ENCODE results near the gene CORO2B.

The CORO2B gene

DNA sequence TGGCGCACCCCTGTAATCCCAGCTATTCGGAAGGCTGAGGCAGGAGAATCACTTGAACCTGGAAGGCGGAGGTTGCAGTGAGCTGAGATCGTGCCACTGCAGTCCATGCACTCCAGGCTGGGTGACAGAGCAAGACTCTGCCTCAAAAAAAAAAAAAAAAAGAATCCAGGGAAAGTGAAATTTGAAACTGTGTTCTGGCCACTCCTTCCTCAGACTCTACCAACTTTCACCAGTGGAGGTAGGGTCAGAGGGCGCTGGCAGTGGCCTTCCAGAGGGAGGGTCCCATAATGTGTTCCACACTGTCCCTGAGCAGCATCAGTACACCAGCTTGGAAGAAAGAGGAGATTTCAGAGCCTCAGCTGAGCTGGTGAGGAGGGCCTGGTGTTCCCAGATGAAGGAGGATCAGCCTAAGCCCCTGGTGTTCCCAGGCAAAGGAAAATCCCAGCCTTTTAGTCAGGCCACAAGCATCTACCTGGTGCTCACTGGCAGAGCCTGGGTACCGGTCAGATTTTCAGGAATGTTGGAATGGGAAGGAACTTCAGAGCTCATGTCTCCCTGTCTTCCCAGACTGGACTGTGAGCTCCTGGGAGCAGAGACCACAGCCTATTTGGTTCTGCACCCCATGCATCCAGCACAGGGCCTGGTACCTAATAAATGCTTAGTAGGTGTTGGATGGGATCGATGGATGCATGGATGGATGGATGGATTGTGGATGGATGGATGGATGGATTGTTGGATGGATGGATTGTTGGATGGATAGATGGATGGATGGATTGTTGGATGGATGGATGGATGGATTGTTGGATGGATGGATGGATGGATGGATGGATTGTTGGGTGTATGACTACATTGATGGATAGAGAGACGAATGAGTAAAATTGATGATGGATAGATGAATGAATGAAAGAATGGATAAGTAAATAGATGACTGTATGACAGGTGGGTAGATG is 117.9 kb downstream of the CORO2B start:
- no peak for DNase-seq (ENCODE audit: low read depth in 1 of 2, low spot score in 1 of 2)
- no peaks in the 10 kb centered on the region for H3K27me3 ChIP-seq (ENCODE audit: insufficient read depth, poor library complexity, severe bottlenecking)
- H3K27ac ChIP-seq (replicated peaks) = no peak overlapping the region
- TF ChIP-seq CTCF (IDR thresholded peaks at IDR 0.05; ENCODE audit: insufficient read depth, low read length) (no peak), GABPA (IDR thresholded peaks at IDR 0.05; ENCODE audit: low read depth) (no peak), SPI1 (IDR thresholded peaks at IDR 0.05; ENCODE audit: borderline replicate concordance, low read depth) (no peak), POLR2AphosphoS5 (IDR thresholded peaks at IDR 0.05; ENCODE audit: low read depth) (no peak)
- TF ChIP-seq, protein P1, sequence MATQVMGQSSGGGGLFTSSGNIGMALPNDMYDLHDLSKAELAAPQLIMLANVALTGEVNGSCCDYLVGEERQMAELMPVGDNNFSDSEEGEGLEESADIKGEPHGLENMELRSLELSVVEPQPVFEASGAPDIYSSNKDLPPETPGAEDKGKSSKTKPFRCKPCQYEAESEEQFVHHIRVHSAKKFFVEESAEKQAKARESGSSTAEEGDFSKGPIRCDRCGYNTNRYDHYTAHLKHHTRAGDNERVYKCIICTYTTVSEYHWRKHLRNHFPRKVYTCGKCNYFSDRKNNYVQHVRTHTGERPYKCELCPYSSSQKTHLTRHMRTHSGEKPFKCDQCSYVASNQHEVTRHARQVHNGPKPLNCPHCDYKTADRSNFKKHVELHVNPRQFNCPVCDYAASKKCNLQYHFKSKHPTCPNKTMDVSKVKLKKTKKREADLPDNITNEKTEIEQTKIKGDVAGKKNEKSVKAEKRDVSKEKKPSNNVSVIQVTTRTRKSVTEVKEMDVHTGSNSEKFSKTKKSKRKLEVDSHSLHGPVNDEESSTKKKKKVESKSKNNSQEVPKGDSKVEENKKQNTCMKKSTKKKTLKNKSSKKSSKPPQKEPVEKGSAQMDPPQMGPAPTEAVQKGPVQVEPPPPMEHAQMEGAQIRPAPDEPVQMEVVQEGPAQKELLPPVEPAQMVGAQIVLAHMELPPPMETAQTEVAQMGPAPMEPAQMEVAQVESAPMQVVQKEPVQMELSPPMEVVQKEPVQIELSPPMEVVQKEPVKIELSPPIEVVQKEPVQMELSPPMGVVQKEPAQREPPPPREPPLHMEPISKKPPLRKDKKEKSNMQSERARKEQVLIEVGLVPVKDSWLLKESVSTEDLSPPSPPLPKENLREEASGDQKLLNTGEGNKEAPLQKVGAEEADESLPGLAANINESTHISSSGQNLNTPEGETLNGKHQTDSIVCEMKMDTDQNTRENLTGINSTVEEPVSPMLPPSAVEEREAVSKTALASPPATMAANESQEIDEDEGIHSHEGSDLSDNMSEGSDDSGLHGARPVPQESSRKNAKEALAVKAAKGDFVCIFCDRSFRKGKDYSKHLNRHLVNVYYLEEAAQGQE (IDR thresholded peaks at IDR 0.05; ENCODE audit: insufficient replicate concordance, low read depth) = no peak
- no peak overlapping the region for H3K4me3 ChIP-seq (replicated peaks; ENCODE audit: insufficient read depth, low read length)

GRCh38 chr15:68697711-68698690 is 119.2 kb downstream of the CORO2B start:
- Histone ChIP-seq H3K27me3 (ENCODE audit: insufficient read depth, poor library complexity, severe bottlenecking) (no peaks in the 10 kb centered on the region), H3K27ac (replicated peaks) (no peak overlapping the region), H3K4me3 (replicated peaks; ENCODE audit: insufficient read depth, low read length) (no peak overlapping the region)
- no peak for TF ChIP-seq GABPA (IDR thresholded peaks at IDR 0.05; ENCODE audit: low read depth)
- no peak for TF ChIP-seq POLR2AphosphoS5 (IDR thresholded peaks at IDR 0.05; ENCODE audit: low read depth)
- no peak for TF ChIP-seq CTCF (IDR thresholded peaks at IDR 0.05; ENCODE audit: insufficient read depth, low read length)
- TF ChIP-seq, protein P1 (IDR thresholded peaks at IDR 0.05; ENCODE audit: insufficient replicate concordance, low read depth) = no peak
- TF ChIP-seq SPI1 (IDR thresholded peaks at IDR 0.05; ENCODE audit: borderline replicate concordance, low read depth) = no peak
- no peak for DNase-seq (ENCODE audit: low read depth in 1 of 2, low spot score in 1 of 2)

- no peak overlapping the region for H3K27ac ChIP-seq (replicated peaks)
- TF ChIP-seq GABPA (IDR thresholded peaks at IDR 0.05; ENCODE audit: low read depth) = no peak
- TF ChIP-seq SPI1 (IDR thresholded peaks at IDR 0.05; ENCODE audit: borderline replicate concordance, low read depth) = no peak
- no peak for TF ChIP-seq POLR2AphosphoS5 (IDR thresholded peaks at IDR 0.05; ENCODE audit: low read depth)
- TF ChIP-seq CTCF (IDR thresholded peaks at IDR 0.05; ENCODE audit: insufficient read depth, low read length) = no peak
- TF ChIP-seq, protein P1 (IDR thresholded peaks at IDR 0.05; ENCODE audit: insufficient replicate concordance, low read depth) = no peak
- H3K27me3 ChIP-seq (ENCODE audit: insufficient read depth, poor library complexity, severe bottlenecking) = no peaks in the 10 kb centered on the region
- H3K4me3 ChIP-seq (replicated peaks; ENCODE audit: insufficient read depth, low read length) = no peak overlapping the region
- DNase-seq (ENCODE audit: low read depth in 1 of 2, low spot score in 1 of 2) = no peak
Observed at GRCh38 chr15:68698708-68699107, 119.9 kb downstream of the CORO2B start.
